ENCODE data around the gene ANKRD23. TPM values are rescaled to one million over a fixed set of nuclear protein-coding genes. Genes with fewer than 3 reads are reported as not detected.

The ANKRD23 gene
- total and polyA plus RNA-seq, 2 of the 13 experiments (the other 11 are each of a cell fraction or from before 2014, with no cell fraction given) = 1.5 to 1.6 TPM

DNA sequence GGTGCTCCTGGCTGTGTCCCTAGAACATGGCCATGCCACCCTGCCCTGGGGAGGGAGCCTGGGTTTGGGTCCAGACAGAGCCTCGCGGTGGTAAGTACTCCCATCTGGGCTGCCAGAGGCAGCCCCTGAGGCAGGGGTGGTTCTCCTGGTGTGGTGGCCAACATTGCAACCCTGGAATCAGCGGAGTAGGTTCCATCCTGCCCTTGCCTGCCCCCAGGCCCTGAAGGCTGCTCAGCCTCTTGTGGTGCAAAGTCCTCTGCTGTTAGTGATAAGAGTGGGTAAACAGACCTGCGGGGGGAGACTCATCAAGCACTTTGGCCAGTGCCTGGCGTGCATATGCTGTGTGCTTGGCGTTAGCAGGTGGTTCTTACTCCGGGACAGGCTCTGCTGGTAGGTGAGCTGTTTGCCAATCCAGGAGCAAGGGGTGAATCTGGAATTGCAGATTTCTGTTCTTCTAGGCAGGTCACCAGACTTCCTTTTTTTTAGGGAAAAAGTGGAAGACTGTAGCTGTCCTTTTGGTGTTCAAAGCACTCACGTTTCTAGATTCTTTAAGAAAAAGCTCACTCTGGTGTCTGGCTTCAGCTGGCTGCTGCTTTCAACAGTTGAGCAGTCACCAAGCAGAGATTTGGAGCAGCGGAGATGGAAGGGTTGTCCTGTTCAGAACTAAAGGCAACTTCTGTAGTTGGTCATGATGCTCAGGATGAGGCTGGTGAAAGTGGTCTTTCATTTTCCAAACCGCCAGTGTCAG is 24.5 kb downstream of the ANKRD23 start (continued):
- TF ChIP-seq, protein P1, sequence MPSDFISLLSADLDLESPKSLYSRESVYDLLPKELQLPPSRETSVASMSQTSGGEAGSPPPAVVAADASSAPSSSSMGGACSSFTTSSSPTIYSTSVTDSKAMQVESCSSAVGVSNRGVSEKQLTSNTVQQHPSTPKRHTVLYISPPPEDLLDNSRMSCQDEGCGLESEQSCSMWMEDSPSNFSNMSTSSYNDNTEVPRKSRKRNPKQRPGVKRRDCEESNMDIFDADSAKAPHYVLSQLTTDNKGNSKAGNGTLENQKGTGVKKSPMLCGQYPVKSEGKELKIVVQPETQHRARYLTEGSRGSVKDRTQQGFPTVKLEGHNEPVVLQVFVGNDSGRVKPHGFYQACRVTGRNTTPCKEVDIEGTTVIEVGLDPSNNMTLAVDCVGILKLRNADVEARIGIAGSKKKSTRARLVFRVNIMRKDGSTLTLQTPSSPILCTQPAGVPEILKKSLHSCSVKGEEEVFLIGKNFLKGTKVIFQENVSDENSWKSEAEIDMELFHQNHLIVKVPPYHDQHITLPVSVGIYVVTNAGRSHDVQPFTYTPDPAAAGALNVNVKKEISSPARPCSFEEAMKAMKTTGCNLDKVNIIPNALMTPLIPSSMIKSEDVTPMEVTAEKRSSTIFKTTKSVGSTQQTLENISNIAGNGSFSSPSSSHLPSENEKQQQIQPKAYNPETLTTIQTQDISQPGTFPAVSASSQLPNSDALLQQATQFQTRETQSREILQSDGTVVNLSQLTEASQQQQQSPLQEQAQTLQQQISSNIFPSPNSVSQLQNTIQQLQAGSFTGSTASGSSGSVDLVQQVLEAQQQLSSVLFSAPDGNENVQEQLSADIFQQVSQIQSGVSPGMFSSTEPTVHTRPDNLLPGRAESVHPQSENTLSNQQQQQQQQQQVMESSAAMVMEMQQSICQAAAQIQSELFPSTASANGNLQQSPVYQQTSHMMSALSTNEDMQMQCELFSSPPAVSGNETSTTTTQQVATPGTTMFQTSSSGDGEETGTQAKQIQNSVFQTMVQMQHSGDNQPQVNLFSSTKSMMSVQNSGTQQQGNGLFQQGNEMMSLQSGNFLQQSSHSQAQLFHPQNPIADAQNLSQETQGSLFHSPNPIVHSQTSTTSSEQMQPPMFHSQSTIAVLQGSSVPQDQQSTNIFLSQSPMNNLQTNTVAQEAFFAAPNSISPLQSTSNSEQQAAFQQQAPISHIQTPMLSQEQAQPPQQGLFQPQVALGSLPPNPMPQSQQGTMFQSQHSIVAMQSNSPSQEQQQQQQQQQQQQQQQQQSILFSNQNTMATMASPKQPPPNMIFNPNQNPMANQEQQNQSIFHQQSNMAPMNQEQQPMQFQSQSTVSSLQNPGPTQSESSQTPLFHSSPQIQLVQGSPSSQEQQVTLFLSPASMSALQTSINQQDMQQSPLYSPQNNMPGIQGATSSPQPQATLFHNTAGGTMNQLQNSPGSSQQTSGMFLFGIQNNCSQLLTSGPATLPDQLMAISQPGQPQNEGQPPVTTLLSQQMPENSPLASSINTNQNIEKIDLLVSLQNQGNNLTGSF (CRISPR knock-in tag; IDR thresholded peaks at IDR 0.05) = peak; percentile 36
- TF ChIP-seq MTA3 (CRISPR knock-in tag; IDR thresholded peaks at IDR 0.05) (no peak), SP2 (CRISPR knock-in tag; IDR thresholded peaks at IDR 0.05) (peak; percentile 49), RAD21 (CRISPR knock-in tag; IDR thresholded peaks at IDR 0.05) (peak; percentile 52), ZNF12 (CRISPR knock-in tag; IDR thresholded peaks at IDR 0.05) (peak; percentile 86), JDP2 (CRISPR knock-in tag; IDR thresholded peaks at IDR 0.05; ENCODE audit: borderline replicate concordance) (no peak), HOXA7 (CRISPR knock-in tag; IDR thresholded peaks at IDR 0.05) (no peak), MXD4 (CRISPR knock-in tag; IDR thresholded peaks at IDR 0.05) (peak; percentile 84), BORCS8-MEF2B (CRISPR knock-in tag; IDR thresholded peaks at IDR 0.05) (peak; percentile 87), SALL2 (CRISPR knock-in tag; IDR thresholded peaks at IDR 0.05) (peak; percentile 79; the same call in 1 of the 2 replicates), ZNF768 (CRISPR knock-in tag; IDR thresholded peaks at IDR 0.05) (peak; percentile 58)
- TF ChIP-seq, protein P2, sequence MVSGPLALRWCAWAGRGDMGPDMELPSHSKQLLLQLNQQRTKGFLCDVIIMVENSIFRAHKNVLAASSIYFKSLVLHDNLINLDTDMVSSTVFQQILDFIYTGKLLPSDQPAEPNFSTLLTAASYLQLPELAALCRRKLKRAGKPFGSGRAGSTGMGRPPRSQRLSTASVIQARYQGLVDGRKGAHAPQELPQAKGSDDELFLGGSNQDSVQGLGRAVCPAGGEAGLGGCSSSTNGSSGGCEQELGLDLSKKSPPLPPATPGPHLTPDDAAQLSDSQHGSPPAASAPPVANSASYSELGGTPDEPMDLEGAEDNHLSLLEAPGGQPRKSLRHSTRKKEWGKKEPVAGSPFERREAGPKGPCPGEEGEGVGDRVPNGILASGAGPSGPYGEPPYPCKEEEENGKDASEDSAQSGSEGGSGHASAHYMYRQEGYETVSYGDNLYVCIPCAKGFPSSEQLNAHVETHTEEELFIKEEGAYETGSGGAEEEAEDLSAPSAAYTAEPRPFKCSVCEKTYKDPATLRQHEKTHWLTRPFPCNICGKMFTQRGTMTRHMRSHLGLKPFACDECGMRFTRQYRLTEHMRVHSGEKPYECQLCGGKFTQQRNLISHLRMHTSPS (CRISPR knock-in tag; IDR thresholded peaks at IDR 0.05; ENCODE audit: low read depth) = peak; percentile 88
- TF ChIP-seq, protein P3, sequence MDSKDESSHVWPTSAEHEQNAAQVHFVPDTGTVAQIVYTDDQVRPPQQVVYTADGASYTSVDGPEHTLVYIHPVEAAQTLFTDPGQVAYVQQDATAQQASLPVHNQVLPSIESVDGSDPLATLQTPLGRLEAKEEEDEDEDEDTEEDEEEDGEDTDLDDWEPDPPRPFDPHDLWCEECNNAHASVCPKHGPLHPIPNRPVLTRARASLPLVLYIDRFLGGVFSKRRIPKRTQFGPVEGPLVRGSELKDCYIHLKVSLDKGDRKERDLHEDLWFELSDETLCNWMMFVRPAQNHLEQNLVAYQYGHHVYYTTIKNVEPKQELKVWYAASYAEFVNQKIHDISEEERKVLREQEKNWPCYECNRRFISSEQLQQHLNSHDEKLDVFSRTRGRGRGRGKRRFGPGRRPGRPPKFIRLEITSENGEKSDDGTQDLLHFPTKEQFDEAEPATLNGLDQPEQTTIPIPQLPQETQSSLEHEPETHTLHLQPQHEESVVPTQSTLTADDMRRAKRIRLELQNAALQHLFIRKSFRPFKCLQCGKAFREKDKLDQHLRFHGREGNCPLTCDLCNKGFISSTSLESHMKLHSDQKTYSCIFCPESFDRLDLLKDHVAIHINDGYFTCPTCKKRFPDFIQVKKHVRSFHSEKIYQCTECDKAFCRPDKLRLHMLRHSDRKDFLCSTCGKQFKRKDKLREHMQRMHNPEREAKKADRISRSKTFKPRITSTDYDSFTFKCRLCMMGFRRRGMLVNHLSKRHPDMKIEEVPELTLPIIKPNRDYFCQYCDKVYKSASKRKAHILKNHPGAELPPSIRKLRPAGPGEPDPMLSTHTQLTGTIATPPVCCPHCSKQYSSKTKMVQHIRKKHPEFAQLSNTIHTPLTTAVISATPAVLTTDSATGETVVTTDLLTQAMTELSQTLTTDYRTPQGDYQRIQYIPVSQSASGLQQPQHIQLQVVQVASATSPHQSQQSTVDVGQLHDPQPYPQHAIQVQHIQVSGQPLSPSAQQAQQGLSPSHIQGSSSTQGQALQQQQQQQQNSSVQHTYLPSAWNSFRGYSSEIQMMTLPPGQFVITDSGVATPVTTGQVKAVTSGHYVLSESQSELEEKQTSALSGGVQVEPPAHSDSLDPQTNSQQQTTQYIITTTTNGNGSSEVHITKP (CRISPR knock-in tag; IDR thresholded peaks at IDR 0.05; ENCODE audit: low read depth) = peak; percentile 93
- TF ChIP-seq, protein P4, sequence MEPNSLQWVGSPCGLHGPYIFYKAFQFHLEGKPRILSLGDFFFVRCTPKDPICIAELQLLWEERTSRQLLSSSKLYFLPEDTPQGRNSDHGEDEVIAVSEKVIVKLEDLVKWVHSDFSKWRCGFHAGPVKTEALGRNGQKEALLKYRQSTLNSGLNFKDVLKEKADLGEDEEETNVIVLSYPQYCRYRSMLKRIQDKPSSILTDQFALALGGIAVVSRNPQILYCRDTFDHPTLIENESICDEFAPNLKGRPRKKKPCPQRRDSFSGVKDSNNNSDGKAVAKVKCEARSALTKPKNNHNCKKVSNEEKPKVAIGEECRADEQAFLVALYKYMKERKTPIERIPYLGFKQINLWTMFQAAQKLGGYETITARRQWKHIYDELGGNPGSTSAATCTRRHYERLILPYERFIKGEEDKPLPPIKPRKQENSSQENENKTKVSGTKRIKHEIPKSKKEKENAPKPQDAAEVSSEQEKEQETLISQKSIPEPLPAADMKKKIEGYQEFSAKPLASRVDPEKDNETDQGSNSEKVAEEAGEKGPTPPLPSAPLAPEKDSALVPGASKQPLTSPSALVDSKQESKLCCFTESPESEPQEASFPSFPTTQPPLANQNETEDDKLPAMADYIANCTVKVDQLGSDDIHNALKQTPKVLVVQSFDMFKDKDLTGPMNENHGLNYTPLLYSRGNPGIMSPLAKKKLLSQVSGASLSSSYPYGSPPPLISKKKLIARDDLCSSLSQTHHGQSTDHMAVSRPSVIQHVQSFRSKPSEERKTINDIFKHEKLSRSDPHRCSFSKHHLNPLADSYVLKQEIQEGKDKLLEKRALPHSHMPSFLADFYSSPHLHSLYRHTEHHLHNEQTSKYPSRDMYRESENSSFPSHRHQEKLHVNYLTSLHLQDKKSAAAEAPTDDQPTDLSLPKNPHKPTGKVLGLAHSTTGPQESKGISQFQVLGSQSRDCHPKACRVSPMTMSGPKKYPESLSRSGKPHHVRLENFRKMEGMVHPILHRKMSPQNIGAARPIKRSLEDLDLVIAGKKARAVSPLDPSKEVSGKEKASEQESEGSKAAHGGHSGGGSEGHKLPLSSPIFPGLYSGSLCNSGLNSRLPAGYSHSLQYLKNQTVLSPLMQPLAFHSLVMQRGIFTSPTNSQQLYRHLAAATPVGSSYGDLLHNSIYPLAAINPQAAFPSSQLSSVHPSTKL (CRISPR knock-in tag; IDR thresholded peaks at IDR 0.05) = peak; percentile 98

Measured in HepG2 (cell line).